PFSK-1 (cell line): ENCODE measurements around the gene AIG1.

ENCODE experiments used
- POLR2AphosphoS5 ChIP-seq: IDR thresholded peaks from 2 replicates; pipeline ENCODE4 v1.6.1; 2012; ENCODE audit warnings: low read depth, mild to moderate bottlenecking, control low read depth, low read length, moderate library complexity
- REST ChIP-seq, 2 experiments: IDR thresholded peaks; 2 replicates each; pipeline versions ENCODE4 v1.6.1 to v1.8.0; 2011 to 2012; ENCODE audit warnings: low read depth in 2 of 2, low read length in 2 of 2, control low read depth in 1 of 2, inconsistent platforms in 1 of 2, mild to moderate bottlenecking in 1 of 2, moderate library complexity in 1 of 2; ENCODE audit not compliant: insufficient read depth in 1 of 2

DNA sequence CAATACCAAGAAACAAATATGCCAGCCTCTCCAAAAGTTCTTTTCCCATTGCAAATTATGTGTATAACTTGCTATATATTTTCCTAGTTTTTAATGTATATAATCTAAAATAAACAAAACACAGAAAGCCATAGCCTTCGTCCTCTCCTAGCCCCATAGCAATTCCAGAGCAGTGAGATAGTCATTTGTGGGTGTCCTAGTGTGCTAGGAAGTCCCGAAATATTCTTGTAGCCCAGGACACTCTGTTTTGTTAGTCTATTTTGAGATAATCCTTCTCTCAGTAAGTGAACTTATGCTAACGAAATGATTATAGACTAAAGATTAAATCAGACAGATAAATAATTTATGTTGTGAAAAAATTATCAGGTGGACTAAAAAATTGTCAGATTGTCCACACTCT is 90.7 kb downstream of the AIG1 start:
- TF ChIP-seq POLR2AphosphoS5 (no peak), REST (IDR thresholded peaks at IDR 0.05; ENCODE audit: insufficient read depth in 1 of 2, low read depth in 2 of 2, low read length in 2 of 2) (no peak)
